Stimulated activated CD4-positive, alpha-beta T cell treated with anti-CD3 and anti-CD28 coated beads, Interleukin-2, amount 100 ng/mL, for 24 hours (primary cell): ENCODE measurements around the gene CAMK1D.

Source experiments
- DNase-seq, 2 donors: peaks; one replicate each; pipeline ENCODE4 v3.0.0-alpha.2; 2020

CAMK1D gene

GRCh38 chr10:12880423-12880822, 531.1 kb downstream of the CAMK1D start:
- DNase-seq: no peak

GRCh38 chr10:12884851-12885250, 535.5 kb downstream of the CAMK1D start:
- DNase-seq: no peak
